LNCAP (cell line): Measurements from ENCODE around the gene MPZL3.

ENCODE experiments used
- TF ChIP-seq, protein P1 (sequence below): fragments of 450-650 bp; IDR thresholded peaks from 2 replicates; pipeline ENCODE4 v1.5.1; 2017; ENCODE audit warnings: mild to moderate bottlenecking

Gene MPZL3

DNA sequence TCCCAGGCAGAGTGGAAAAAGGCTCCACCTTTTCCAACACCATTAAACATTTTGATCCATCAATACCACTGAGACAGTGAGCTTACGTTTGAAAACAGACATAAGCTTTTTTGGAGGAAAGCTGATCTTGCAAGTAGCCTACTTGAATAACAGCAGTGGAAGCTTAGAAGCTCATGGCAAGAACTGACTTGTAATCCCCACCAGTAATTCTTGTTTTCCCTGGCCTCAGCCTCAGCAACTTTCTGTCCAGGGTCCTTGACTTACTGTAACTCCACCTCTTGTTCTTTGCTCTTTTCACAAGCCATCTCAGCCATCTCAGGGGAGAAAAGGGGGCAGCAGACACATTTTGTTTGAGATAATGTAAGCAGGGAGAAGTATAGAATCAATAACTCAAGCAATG lies 24.3 kb upstream of the MPZL3 start:
- TF ChIP-seq, protein P1, sequence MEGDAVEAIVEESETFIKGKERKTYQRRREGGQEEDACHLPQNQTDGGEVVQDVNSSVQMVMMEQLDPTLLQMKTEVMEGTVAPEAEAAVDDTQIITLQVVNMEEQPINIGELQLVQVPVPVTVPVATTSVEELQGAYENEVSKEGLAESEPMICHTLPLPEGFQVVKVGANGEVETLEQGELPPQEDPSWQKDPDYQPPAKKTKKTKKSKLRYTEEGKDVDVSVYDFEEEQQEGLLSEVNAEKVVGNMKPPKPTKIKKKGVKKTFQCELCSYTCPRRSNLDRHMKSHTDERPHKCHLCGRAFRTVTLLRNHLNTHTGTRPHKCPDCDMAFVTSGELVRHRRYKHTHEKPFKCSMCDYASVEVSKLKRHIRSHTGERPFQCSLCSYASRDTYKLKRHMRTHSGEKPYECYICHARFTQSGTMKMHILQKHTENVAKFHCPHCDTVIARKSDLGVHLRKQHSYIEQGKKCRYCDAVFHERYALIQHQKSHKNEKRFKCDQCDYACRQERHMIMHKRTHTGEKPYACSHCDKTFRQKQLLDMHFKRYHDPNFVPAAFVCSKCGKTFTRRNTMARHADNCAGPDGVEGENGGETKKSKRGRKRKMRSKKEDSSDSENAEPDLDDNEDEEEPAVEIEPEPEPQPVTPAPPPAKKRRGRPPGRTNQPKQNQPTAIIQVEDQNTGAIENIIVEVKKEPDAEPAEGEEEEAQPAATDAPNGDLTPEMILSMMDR, result no peak

DNA sequence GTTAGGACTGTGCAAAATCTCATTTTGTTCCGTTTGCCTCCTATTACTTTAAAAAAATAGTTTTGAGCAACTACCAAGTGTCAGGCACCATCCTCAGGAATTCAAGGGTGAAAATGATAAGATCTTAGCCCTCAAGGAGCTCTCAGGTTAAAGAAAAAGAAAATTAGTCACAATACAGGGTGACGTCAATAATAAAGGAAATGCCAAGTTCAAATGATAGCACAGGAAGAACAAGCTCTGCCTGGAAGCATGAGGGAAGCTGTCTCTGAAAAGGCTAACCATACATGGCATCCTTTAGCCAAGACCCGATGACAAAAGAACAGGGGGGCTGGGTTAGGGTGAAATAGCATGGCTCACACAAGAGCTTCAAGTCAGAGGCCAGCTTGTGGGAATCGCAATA lies 23.0 kb upstream of the MPZL3 start:
- TF ChIP-seq, protein P1, result no peak

DNA sequence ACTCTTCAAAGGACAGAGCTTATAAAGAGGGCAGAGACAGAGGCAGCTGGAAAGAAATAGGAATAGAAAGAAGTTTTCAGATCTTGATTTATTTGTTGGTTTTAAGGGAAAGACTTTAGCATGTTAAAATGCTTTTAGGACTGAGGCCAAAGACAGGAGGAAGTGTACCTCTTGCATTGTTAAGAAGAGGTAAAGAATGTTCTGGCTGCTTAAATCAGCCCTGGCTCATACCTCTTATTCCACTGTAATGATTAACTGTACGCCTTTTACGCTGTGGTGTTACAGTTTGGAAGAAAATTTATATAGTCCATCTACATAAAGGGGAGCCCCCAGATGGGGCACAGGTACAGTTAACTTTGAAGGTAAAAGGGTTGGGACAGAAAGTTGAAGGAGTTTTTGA lies 22.0 kb upstream of the MPZL3 start:
- TF ChIP-seq, protein P1, result no peak

DNA sequence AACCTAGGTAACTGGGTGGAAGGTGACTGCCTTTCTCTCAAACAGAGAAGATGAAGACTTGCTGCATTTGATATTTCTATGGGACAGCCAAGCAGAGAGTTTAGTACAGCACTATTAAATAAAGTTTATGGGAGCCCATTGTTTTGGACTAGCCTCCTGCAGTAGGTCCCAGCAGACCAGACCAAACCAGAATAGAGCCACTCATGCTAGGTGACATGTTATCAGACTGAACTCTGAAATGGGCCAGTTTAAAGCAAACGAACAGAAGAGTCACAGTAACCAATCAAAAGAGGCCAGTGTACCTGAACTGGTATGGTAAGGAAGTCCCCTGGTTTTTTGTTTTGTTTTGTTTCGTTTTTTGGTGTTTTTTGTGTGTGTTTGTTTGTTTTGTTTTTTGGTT lies 19.8 kb upstream of the MPZL3 start:
- TF ChIP-seq, protein P1, result no peak

DNA sequence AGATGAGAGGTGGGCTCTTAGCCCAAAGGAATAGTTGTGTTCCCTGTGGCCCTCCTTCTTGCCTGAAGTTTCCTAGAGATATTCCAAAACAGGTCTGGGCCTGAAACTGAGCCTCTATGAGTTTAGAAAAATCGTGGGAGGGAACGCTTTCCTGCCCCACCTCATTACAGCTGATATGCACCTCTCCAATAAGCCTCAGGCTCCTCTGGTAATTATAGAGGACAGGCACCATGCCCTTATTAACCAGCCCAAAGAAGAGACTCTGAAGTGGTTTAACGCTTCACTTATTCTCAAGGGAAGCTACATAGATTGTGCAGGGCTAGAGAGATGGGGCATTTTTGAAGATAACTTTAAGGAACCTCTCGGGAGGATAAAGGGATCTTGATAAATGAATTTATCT lies 15.3 kb upstream of the MPZL3 start:
- TF ChIP-seq, protein P1, result no peak

DNA sequence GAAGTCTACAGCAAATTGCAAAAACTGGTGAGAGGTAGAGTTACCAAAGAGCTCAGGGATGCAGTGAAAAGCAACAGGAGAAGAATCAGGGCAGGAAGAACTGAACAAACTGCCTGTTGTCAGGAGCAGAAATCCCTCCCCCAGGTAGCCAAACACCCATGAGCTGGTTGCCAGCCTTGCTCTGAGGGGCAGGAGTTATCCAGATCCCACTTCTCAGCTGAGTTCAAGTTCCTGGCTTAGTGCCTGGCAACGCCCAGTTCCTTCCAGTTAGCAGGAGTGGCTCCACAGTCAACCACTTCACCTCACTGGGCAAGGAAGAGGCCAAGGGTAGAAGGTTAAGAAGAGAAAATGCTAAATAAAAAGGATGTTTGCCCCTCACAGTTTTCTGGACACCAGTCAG lies 13.8 kb upstream of the MPZL3 start:
- TF ChIP-seq, protein P1, result no peak

DNA sequence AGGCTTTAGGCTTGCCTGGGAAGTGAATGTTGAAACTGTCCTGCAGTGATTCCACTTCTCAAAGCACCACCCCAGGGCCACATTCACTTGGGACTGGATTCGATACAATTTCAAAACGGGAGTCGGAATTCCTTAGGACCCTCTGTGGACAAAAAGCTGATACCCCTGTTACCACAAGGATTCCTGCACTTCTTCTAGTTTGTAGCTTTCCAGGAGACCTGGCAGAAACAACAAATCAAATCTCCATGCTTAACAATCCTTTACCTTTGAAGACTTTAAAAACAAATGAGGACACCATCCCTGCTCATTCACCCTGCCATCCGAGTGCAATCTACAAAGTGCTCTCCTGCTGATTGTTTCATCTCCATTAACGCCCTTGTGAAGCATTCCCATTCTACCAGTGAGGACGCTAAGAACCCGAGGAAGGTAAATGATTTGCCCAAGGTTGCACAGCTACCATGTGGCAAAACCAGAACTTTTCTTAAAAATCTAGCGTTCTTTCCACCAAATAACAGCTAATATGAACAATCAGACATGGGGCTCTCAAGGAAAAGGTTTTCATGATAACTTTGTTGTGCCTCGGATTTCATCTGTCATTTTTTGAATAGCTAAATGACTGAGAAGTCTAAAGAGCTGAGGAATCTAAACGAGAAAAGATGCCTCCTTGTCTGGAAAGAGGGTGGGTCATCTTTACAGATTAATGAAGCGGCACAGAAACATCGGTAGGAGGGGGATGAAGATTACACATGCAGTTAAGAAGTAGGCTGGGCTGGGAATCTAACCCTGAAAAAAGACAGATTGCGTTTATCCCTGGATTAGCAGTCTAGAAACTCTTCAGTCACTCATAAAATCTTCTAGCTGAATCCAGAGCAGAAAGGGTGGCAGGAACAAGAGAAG lies 12.7 kb upstream of the MPZL3 start:
- TF ChIP-seq, protein P1, result no peak
